Measurements from ENCODE around the gene CCL1. TPM values are rescaled to one million over a fixed set of nuclear protein-coding genes. Genes with fewer than 3 reads are reported as not detected.

The CCL1 gene
- total RNA-seq, 1 experiment from 2014 or later: not detected

DNA sequence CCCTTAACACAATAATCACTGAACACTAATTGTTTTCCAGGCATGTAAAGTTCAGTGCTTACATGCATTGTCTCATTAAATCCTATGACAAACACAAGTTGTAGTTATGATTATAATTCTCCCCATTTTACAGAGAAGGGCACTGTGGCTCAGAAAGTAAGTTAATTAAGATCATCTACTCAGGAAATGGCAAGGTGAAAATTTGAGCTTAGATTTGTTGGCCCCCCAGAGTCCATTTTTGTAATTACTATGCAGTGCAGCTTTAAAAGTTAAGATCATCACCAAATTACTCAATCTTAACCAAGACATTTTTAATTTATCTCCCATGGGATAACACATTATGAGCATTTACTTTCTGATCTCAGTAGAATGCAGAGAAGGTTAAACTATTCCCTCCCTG, 34.2 kb upstream of the CCL1 start:
- Mint-ChIP-seq H3K4me3 (no peak overlapping the region), H3K27me3 (ENCODE audit: low read depth) (peaks cover 11% of the 10 kb centered on the region)

More for the DNA sequence above, 34.2 kb upstream of the CCL1 start:
- H3K27ac ChIP-seq (ENCODE audit: insufficient read length, low read depth, low read length): no peak overlapping the region
- no peak overlapping the region for H3K18ac ChIP-seq (ENCODE audit: insufficient read length, low read depth, low read length)
- no peak overlapping the region for H2BK120ac ChIP-seq (ENCODE audit: low read depth, low read length, poor library complexity, severe bottlenecking)
- no peaks in the 10 kb centered on the region for H3K79me1 ChIP-seq (ENCODE audit: insufficient read depth, low read depth, low read length, poor library complexity, severe bottlenecking)
- TF ChIP-seq, protein P1, sequence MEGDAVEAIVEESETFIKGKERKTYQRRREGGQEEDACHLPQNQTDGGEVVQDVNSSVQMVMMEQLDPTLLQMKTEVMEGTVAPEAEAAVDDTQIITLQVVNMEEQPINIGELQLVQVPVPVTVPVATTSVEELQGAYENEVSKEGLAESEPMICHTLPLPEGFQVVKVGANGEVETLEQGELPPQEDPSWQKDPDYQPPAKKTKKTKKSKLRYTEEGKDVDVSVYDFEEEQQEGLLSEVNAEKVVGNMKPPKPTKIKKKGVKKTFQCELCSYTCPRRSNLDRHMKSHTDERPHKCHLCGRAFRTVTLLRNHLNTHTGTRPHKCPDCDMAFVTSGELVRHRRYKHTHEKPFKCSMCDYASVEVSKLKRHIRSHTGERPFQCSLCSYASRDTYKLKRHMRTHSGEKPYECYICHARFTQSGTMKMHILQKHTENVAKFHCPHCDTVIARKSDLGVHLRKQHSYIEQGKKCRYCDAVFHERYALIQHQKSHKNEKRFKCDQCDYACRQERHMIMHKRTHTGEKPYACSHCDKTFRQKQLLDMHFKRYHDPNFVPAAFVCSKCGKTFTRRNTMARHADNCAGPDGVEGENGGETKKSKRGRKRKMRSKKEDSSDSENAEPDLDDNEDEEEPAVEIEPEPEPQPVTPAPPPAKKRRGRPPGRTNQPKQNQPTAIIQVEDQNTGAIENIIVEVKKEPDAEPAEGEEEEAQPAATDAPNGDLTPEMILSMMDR (conservative IDR thresholded peaks at IDR 0.05): peak; percentile 15; the same call in 1 of the 3 replicates
- no peaks in the 10 kb centered on the region for H3K23me2 ChIP-seq (ENCODE audit: insufficient read length, low read depth, low read length, poor library complexity, severe bottlenecking)
- H3K36me3 Mint-ChIP-seq (ENCODE audit: insufficient read depth in 1 of 3, low read depth in 3 of 3): no peaks in the 10 kb centered on the region
- H3K4ac ChIP-seq (ENCODE audit: low read depth, low read length): no peak overlapping the region
- H3K9ac ChIP-seq (ENCODE audit: extremely low read depth, insufficient read length, low read length): no peak overlapping the region
- H3K4me2 ChIP-seq (ENCODE audit: insufficient read depth, insufficient read length, low read length): no peak overlapping the region
- H2AFZ ChIP-seq (ENCODE audit: low read length): no peak overlapping the region
- DNase-seq: no peak
- no peak overlapping the region for H3T11ph ChIP-seq (ENCODE audit: low read length)
- no peak overlapping the region for H4K8ac ChIP-seq (replicated peaks; ENCODE audit: insufficient read length, low read depth, low read length)
- H2BK15ac ChIP-seq (ENCODE audit: low read depth, low read length): no peak overlapping the region
- H3K56ac ChIP-seq (ENCODE audit: insufficient read length, low read depth, low read length): no peak overlapping the region
- no peak overlapping the region for H2BK20ac ChIP-seq (ENCODE audit: low read depth, low read length, poor library complexity, severe bottlenecking)
- no peak overlapping the region for H3K23ac ChIP-seq (ENCODE audit: insufficient read length, low read depth, low read length)
- no peak overlapping the region for H2BK12ac ChIP-seq (ENCODE audit: insufficient read length, low read depth, low read length)
- H4K91ac ChIP-seq (ENCODE audit: insufficient read length, low read depth, low read length): no peak overlapping the region
- H3K9me3 ChIP-seq (ENCODE audit: control insufficient read depth, low read depth, low read length): no peaks in the 10 kb centered on the region
- no peaks in the 10 kb centered on the region for H3K4me1 ChIP-seq (ENCODE audit: insufficient read depth, low read length)
- H4K5ac ChIP-seq (ENCODE audit: insufficient read length, low read depth, low read length): no peak overlapping the region
- H3K14ac ChIP-seq (ENCODE audit: insufficient read depth, low read length): no peak overlapping the region
- no peaks in the 10 kb centered on the region for H3K27me3 ChIP-seq (ENCODE audit: insufficient read depth, low read length)
- H3K27ac Mint-ChIP-seq: no peak overlapping the region
- no peak overlapping the region for H2BK5ac ChIP-seq (ENCODE audit: insufficient read length, low read length)
- H2AK5ac ChIP-seq (ENCODE audit: insufficient read length, low read length): no peak overlapping the region
- H3K9me3 Mint-ChIP-seq: no peaks in the 10 kb centered on the region; a peak in 1 of 5 replicates
- peaks cover 31 to 35% of the 10 kb centered on the region in 2 experiments for H3K4me1 Mint-ChIP-seq
- H3K79me2 ChIP-seq (ENCODE audit: insufficient read depth, low read length): no peaks in the 10 kb centered on the region
- H4K20me1 ChIP-seq (ENCODE audit: control insufficient read depth, insufficient read depth, insufficient read length): no peaks in the 10 kb centered on the region

Data from H9 (cell line).